ENCODE data around the gene ATXN10. TPM values are rescaled to one million over a fixed set of nuclear protein-coding genes. Genes with fewer than 3 reads are reported as not detected.

Gene ATXN10
- total and polyA plus RNA-seq, 2 donors (not counting 1 experiment from before 2014, with no cell fraction given) = 52.3 to 95.5 TPM

GRCh38 chr22:45890351-45890635 is 218.7 kb downstream of the ATXN10 start:
- H2AFZ ChIP-seq (ENCODE audit: insufficient read depth, low read depth, low read length, poor library complexity, severe bottlenecking) = no peak overlapping the region
- ChIA-PET POLR2A (no interaction called here), CTCF (no interaction called here)
- no peaks in the 10 kb centered on the region for H3K36me3 ChIP-seq (replicated peaks in 1 of 2; ENCODE audit: control extremely low read depth in 1 of 2, control insufficient read depth in 1 of 2, extremely low read depth in 1 of 2, insufficient read depth in 2 of 2, low read length in 1 of 2)
- DNase-seq = no peak
- Mint-ChIP-seq H3K4me1 (no peaks in the 10 kb centered on the region), H3K9me3 (ENCODE audit: insufficient read depth) (no peaks in the 10 kb centered on the region), H3K27ac (no peak overlapping the region), H3K27me3 (peaks cover 18% of the 10 kb centered on the region), H3K4me3 (no peak overlapping the region)
- H3K27me3 ChIP-seq (replicated peaks in 1 of 4; ENCODE audit: control extremely low read depth in 1 of 4, control insufficient read depth in 3 of 4, insufficient read depth in 4 of 4, low read length in 3 of 4) = peaks cover 0 to 31% (median 2%) of the 10 kb centered on the region in 4 experiments
- intact Hi-C loops (cut with micrococcal nuclease) = no loop called here
- H3K4me1 ChIP-seq (ENCODE audit: control insufficient read depth in 2 of 2, insufficient read depth in 2 of 2, low read length in 2 of 2) = no peaks in the 10 kb centered on the region
- no peak overlapping the region for H3K27ac ChIP-seq (ENCODE audit: low read length in 2 of 2)
- H3K9me3 ChIP-seq (ENCODE audit: control extremely low read depth in 1 of 3, control insufficient read depth in 2 of 3, insufficient read depth in 1 of 3, low read length in 2 of 3) = peaks cover 0 to 14% (median 0%) of the 10 kb centered on the region in 3 donors
- no peak for TF ChIP-seq CTCF (IDR thresholded peaks at IDR 0.05)
- TF ChIP-seq EZH2 (IDR thresholded peaks at IDR 0.05; ENCODE audit: borderline replicate concordance, insufficient read depth, low read depth, low read length, poor library complexity, severe bottlenecking) = no peak
- WGBS (ENCODE audit: insufficient coverage) = 96% methylated on average over 18 of the region's 26 CpGs
- H3K4me3 ChIP-seq (ENCODE audit: control extremely low read depth in 1 of 5, extremely low read depth in 1 of 5, insufficient read depth in 1 of 5, low read depth in 2 of 5, low read length in 4 of 5) = no peak overlapping the region
- H3K9ac ChIP-seq (ENCODE audit: low read length) = no peak overlapping the region
- ATAC-seq (ENCODE audit: low read depth) = no peak
- H3K4me2 ChIP-seq (replicated peaks; ENCODE audit: low read depth, low read length, poor library complexity, severe bottlenecking) = no peak overlapping the region
- H4K20me1 ChIP-seq (ENCODE audit: control insufficient read depth, insufficient read depth, low read length, poor library complexity, severe bottlenecking) = no peaks in the 10 kb centered on the region
- no peaks in the 10 kb centered on the region for H3K79me2 ChIP-seq (ENCODE audit: control insufficient read depth, insufficient read depth, low read length)

DNA sequence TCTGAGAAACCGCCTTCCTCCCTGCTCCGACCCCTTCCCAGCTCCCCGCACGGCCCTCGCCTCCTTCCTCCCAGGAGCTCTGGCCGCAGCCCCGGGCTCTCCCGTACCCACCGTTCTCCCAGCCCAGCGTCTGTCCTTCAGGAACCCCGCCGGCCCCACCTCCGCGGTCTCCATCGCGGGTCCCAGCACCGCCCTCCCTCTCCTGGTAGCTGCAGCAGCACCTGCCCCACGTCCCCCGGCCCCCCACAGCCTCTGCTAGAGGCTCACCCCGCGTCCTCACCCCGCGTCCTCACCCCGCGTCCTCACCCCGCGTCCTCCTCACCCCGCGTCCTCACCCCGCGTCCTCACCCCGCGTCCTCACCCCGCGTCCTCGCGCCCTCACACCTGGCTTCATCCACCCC is 219.4 kb downstream of the ATXN10 start:
- Histone ChIP-seq H3K4me3 (ENCODE audit: control extremely low read depth in 1 of 5, extremely low read depth in 1 of 5, insufficient read depth in 1 of 5, low read depth in 2 of 5, low read length in 4 of 5) (no peak overlapping the region), H3K9me3 (ENCODE audit: control extremely low read depth in 1 of 3, control insufficient read depth in 2 of 3, insufficient read depth in 1 of 3, low read length in 2 of 3) (peaks cover 0 to 14% (median 0%) of the 10 kb centered on the region in 3 donors), H3K79me2 (ENCODE audit: control insufficient read depth, insufficient read depth, low read length) (no peaks in the 10 kb centered on the region), H3K9ac (ENCODE audit: low read length) (no peak overlapping the region), H4K20me1 (ENCODE audit: control insufficient read depth, insufficient read depth, low read length, poor library complexity, severe bottlenecking) (no peaks in the 10 kb centered on the region), H3K27me3 (replicated peaks in 1 of 4; ENCODE audit: control extremely low read depth in 1 of 4, control insufficient read depth in 3 of 4, insufficient read depth in 4 of 4, low read length in 3 of 4) (peaks cover 0 to 29% (median 2%) of the 10 kb centered on the region in 4 experiments), H3K36me3 (replicated peaks in 1 of 2; ENCODE audit: control extremely low read depth in 1 of 2, control insufficient read depth in 1 of 2, extremely low read depth in 1 of 2, insufficient read depth in 2 of 2, low read length in 1 of 2) (no peaks in the 10 kb centered on the region), H2AFZ (ENCODE audit: insufficient read depth, low read depth, low read length, poor library complexity, severe bottlenecking) (no peak overlapping the region), H3K27ac (ENCODE audit: low read length in 2 of 2) (no peak overlapping the region), H3K4me2 (replicated peaks; ENCODE audit: low read depth, low read length, poor library complexity, severe bottlenecking) (no peak overlapping the region), H3K4me1 (ENCODE audit: control insufficient read depth in 2 of 2, insufficient read depth in 2 of 2, low read length in 2 of 2) (no peaks in the 10 kb centered on the region)
- ATAC-seq (ENCODE audit: low read depth) (no peak), DNase-seq (no peak)
- CTCF ChIA-PET = no interaction called here
- WGBS (ENCODE audit: insufficient coverage) = 80% methylated on average over 29 of the region's 37 CpGs
- POLR2A ChIA-PET = no interaction called here
- intact Hi-C loops (cut with micrococcal nuclease) = no loop called here
- no peaks in the 10 kb centered on the region for H3K9me3 Mint-ChIP-seq (ENCODE audit: insufficient read depth)
- no peak for TF ChIP-seq EZH2 (IDR thresholded peaks at IDR 0.05; ENCODE audit: borderline replicate concordance, insufficient read depth, low read depth, low read length, poor library complexity, severe bottlenecking)
- TF ChIP-seq CTCF (IDR thresholded peaks at IDR 0.05) = no peak
- H3K27ac Mint-ChIP-seq = no peak overlapping the region
- H3K4me1 Mint-ChIP-seq = no peaks in the 10 kb centered on the region
- peaks cover 18% of the 10 kb centered on the region for H3K27me3 Mint-ChIP-seq
- H3K4me3 Mint-ChIP-seq = no peak overlapping the region
